K562 (cell line): ENCODE measurements around the gene CLEC1A.

Experiments
- FOSL1 ChIP-seq: fragments of 200-800 bp; sonication (Bioruptor generic); conservative IDR thresholded peaks from 2 replicates; pipeline ENCODE4 v1.6.1; 2016; ENCODE audit warnings: missing genetic modification characterization, missing compliant biosample characterization
- FOXJ2 ChIP-seq: fragments of 200-800 bp; sonication (Bioruptor generic); IDR thresholded peaks from 2 replicates; pipeline ENCODE4 v1.6.1; 2016; ENCODE audit warnings: missing genetic modification characterization, missing compliant biosample characterization
- JUN ChIP-seq, 2 experiments: sonication (generic) in 1 of 2; formaldehyde crosslinking in 1 of 2; IDR thresholded peaks; 2 replicates each; pipeline versions ENCODE4 v1.6.1 to v1.8.0; 2012 to 2022; ENCODE audit warnings: borderline replicate concordance in 2 of 2, mild to moderate bottlenecking in 2 of 2, improper control_type of control experiment in 1 of 2, low read depth in 1 of 2, low read length in 1 of 2, missing genetic modification reagents in 1 of 2
- KLF16 ChIP-seq: IDR thresholded peaks from 2 replicates; pipeline ENCODE4 v1.6.1; 2016; ENCODE audit warnings: antibody characterized with exemption
- NRF1 ChIP-seq, 2 experiments: fragments of 450-650 bp; IDR thresholded peaks in 1 of 2; conservative IDR thresholded peaks in 1 of 2; 2 replicates each; pipeline ENCODE4 v1.6.1; 2014; ENCODE audit warnings: mild to moderate bottlenecking in 2 of 2
- POLR2AphosphoS2 ChIP-seq: IDR thresholded peaks from 2 replicates; pipeline ENCODE4 v1.6.1; 2012; ENCODE audit warnings: low read length, improper control_type of control experiment
- TF ChIP-seq, protein P1 (sequence below), 2 experiments: fragments of 450-650 bp in 1 of 2; sonication (generic) in 1 of 2; formaldehyde crosslinking; conservative IDR thresholded peaks; 2 replicates each; pipeline versions ENCODE4 v1.4.0 to v1.8.1; 2020 to 2022; ENCODE audit warnings: mild to moderate bottlenecking in 1 of 2, missing genetic modification reagents in 1 of 2
- TF ChIP-seq, protein P2 (sequence below), 2 experiments: fragments of 450-650 bp; formaldehyde crosslinking in 1 of 2; IDR thresholded peaks; 2 replicates each; pipeline versions ENCODE4 v1.4.0 to v1.6.1; 2014 to 2020; ENCODE audit warnings: mild to moderate bottlenecking in 2 of 2, borderline replicate concordance in 1 of 2, low read depth in 1 of 2
- TF ChIP-seq, protein P3 (sequence below): fragments of 250-450 bp; sonication (Bioruptor Pico); IDR thresholded peaks from 2 replicates; pipeline ENCODE4 v1.8.0; 2021; ENCODE audit warnings: borderline replicate concordance, mild to moderate bottlenecking, moderate library complexity; ENCODE audit not compliant: poor library complexity, severe bottlenecking
- TF ChIP-seq, protein P4 (sequence below): fragments of 450-650 bp; IDR thresholded peaks from 2 replicates; pipeline ENCODE4 v1.6.1; 2018; ENCODE audit not compliant: partially characterized antibody

DNA sequence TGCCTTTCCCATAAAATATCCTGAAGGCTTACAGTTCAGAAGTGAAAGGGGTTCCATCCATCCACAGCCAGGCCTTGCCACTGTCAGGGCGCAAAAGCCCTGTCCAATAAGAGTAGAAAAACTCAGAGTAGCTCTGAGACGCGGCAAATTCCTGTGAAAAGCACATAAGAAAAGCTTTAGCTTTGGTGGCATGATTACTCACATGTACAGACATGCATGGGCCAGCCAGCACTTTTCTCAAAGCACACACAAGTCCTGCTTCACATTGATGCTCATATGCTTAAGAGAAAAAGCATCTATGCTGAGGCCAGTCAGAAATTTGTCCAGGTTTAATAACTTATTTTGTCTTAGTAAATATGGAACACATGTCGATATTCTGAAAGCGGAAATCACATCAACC lies 25.5 kb downstream of the CLEC1A start:
- no peak for TF ChIP-seq POLR2AphosphoS2
- TF ChIP-seq JUN (IDR thresholded peaks at IDR 0.05; ENCODE audit: borderline replicate concordance, low read depth, low read length): no peak
- no peak for TF ChIP-seq JUN (CRISPR knock-in tag; IDR thresholded peaks at IDR 0.05; ENCODE audit: borderline replicate concordance)
- TF ChIP-seq KLF16: no peak
- no peak for TF ChIP-seq FOSL1
- TF ChIP-seq, protein P1, sequence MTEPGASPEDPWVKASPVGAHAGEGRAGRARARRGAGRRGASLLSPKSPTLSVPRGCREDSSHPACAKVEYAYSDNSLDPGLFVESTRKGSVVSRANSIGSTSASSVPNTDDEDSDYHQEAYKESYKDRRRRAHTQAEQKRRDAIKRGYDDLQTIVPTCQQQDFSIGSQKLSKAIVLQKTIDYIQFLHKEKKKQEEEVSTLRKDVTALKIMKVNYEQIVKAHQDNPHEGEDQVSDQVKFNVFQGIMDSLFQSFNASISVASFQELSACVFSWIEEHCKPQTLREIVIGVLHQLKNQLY (CRISPR knock-in tag; conservative IDR thresholded peaks at IDR 0.05): no peak
- no peak for TF ChIP-seq NRF1 (conservative IDR thresholded peaks at IDR 0.05 in 1 of 2, IDR thresholded peaks at IDR 0.05 in 1 of 2)
- TF ChIP-seq, protein P2, sequence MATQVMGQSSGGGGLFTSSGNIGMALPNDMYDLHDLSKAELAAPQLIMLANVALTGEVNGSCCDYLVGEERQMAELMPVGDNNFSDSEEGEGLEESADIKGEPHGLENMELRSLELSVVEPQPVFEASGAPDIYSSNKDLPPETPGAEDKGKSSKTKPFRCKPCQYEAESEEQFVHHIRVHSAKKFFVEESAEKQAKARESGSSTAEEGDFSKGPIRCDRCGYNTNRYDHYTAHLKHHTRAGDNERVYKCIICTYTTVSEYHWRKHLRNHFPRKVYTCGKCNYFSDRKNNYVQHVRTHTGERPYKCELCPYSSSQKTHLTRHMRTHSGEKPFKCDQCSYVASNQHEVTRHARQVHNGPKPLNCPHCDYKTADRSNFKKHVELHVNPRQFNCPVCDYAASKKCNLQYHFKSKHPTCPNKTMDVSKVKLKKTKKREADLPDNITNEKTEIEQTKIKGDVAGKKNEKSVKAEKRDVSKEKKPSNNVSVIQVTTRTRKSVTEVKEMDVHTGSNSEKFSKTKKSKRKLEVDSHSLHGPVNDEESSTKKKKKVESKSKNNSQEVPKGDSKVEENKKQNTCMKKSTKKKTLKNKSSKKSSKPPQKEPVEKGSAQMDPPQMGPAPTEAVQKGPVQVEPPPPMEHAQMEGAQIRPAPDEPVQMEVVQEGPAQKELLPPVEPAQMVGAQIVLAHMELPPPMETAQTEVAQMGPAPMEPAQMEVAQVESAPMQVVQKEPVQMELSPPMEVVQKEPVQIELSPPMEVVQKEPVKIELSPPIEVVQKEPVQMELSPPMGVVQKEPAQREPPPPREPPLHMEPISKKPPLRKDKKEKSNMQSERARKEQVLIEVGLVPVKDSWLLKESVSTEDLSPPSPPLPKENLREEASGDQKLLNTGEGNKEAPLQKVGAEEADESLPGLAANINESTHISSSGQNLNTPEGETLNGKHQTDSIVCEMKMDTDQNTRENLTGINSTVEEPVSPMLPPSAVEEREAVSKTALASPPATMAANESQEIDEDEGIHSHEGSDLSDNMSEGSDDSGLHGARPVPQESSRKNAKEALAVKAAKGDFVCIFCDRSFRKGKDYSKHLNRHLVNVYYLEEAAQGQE (IDR thresholded peaks at IDR 0.05; ENCODE audit: borderline replicate concordance): no peak
- TF ChIP-seq, protein P2 (CRISPR knock-in tag; IDR thresholded peaks at IDR 0.05; ENCODE audit: low read depth): no peak
- TF ChIP-seq, protein P3, sequence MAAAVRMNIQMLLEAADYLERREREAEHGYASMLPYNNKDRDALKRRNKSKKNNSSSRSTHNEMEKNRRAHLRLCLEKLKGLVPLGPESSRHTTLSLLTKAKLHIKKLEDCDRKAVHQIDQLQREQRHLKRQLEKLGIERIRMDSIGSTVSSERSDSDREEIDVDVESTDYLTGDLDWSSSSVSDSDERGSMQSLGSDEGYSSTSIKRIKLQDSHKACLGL: no peak
- no peak for TF ChIP-seq FOXJ2 (tag)
- TF ChIP-seq, protein P4, sequence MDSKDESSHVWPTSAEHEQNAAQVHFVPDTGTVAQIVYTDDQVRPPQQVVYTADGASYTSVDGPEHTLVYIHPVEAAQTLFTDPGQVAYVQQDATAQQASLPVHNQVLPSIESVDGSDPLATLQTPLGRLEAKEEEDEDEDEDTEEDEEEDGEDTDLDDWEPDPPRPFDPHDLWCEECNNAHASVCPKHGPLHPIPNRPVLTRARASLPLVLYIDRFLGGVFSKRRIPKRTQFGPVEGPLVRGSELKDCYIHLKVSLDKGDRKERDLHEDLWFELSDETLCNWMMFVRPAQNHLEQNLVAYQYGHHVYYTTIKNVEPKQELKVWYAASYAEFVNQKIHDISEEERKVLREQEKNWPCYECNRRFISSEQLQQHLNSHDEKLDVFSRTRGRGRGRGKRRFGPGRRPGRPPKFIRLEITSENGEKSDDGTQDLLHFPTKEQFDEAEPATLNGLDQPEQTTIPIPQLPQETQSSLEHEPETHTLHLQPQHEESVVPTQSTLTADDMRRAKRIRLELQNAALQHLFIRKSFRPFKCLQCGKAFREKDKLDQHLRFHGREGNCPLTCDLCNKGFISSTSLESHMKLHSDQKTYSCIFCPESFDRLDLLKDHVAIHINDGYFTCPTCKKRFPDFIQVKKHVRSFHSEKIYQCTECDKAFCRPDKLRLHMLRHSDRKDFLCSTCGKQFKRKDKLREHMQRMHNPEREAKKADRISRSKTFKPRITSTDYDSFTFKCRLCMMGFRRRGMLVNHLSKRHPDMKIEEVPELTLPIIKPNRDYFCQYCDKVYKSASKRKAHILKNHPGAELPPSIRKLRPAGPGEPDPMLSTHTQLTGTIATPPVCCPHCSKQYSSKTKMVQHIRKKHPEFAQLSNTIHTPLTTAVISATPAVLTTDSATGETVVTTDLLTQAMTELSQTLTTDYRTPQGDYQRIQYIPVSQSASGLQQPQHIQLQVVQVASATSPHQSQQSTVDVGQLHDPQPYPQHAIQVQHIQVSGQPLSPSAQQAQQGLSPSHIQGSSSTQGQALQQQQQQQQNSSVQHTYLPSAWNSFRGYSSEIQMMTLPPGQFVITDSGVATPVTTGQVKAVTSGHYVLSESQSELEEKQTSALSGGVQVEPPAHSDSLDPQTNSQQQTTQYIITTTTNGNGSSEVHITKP: no peak
